GM19463 (cell line): ENCODE results near the gene SEMA5B.

Experiments used
- ATAC-seq: cut with Tn5 transposase; IDR thresholded peaks from one replicate; pipeline ENCODE4 v1.9.1; 2021; ENCODE audit warnings: mild to moderate bottlenecking, moderate library complexity; ENCODE audit not compliant: unreplicated experiment

Gene SEMA5B

DNA sequence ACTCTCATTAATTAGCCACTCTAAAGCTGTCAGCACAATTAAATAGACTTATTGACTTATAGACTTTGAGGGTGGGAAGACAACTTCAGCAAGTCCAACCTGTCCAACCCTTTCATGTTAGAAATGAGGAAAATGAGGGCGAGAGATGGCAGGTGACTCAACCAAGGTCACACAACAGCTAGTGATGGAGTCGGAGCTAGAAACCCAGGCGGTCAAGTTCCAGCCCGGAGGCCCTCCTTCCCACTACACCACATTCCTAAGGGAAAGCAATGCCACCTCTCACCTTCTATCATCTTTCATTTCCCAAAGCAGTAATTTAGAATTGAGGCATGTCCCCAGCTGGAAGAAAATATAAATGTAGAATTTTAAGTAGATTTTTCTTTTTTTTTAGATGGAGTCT is 28.7 kb downstream of the SEMA5B start:
- ATAC-seq: no peak

DNA sequence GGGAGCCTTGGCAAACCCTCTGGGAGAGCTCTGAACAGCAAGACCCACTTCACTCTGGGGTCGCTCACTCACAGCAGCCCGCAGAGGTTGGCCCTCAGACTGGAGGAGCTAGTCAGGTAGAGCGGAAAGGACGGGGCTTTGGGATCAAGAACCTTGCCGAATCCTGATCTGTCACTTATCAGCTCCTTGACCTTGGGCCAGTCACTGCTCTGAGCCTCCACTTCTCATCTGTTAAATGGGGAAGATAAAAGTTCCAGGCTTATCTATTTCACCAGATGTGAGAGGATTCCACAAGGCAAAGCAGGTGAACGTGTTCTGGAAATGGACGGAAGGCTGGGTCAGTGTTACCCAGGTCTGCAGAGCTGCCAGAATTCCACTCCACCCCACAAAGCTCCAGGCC is 29.4 kb downstream of the SEMA5B start:
- no peak for ATAC-seq

GRCh38 chr3:122996038-122996580 is 31.5 kb downstream of the SEMA5B start:
- ATAC-seq: no peak

GRCh38 chr3:122994954-122995353 is 32.6 kb downstream of the SEMA5B start:
- no peak for ATAC-seq

- ATAC-seq: no peak
Measured at GRCh38 chr3:122993124-122993978, 34.2 kb downstream of the SEMA5B start.

DNA sequence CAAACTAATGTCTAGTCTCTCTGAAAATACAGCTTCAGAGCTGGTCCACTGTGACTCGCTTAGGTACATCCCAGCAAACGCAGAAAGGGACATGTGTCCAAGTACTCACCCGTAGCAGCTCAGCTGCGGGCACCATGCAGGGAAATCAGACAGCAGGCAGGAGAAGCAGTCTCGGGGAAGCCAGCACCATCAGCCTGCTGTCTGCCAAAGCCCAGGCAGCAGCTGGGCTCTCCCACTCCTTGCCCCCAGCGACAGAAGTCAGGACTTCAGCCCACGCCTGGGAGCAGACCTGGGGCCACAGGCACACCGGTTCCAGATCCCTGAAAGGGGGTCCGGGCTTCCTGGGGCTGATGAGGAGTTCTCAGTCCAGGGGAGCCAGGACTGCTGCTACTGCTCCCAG is 34.9 kb downstream of the SEMA5B start:
- no peak for ATAC-seq

DNA sequence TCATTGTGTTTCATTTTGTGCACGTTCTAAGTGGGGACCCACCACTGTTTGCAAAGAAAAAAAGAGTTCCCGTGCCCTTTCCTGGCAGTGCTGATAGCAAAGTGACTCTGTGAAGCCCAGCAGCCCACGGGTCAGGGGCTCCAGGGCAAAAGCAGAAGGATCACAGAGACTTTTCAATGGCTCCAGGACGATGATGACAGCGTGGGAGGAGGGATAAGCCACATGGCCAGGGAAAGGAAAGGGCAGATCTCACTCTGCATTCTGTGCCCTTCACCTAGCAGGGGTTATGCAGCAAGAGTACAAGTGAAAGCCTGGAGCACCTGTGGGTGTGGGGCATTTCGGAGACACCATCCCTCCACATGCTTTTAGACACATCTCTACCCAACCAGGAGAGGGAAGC is 35.4 kb downstream of the SEMA5B start:
- no peak for ATAC-seq

DNA sequence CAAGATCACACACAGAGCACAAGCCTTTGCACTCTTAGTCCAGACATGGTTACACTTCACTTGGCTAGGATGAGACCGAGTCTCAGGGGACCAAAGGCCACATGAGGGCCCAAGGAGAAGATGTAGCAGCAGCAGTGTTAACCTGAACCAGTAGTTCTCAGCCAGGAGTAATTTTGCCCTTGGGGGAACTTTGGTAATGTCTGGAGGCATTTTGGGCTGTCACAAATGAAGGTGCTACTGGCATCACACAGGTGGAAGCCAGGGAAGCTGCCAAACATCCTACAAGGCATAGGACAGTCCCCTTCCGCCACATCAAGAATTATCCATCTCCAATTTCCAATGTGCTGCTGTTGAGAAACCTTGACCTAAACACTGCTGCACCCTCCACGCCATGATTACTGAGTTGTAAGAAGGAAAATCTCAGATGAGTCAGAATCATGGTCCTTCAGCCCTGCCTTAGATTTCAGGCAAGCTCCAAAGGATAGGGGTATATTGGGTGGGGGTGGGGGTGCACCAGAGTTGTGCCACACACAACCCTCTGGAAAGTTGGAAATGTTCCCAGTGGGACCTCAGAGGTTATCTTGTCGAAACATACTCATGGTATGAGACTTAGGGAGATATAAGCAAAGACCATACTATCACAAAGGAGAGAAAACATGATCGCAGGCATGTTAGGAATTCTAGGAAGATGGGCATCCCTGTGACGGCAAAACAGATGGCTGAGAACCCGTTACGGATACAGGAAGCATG is 36.2 kb downstream of the SEMA5B start:
- ATAC-seq: no peak

GRCh38 chr3:122989856-122990575 is 37.5 kb downstream of the SEMA5B start:
- no peak for ATAC-seq

- ATAC-seq: no peak
Measured at GRCh38 chr3:122988508-122988907, 39.1 kb downstream of the SEMA5B start.

GRCh38 chr3:122987736-122988319 is 39.7 kb downstream of the SEMA5B start:
- no peak for ATAC-seq

DNA sequence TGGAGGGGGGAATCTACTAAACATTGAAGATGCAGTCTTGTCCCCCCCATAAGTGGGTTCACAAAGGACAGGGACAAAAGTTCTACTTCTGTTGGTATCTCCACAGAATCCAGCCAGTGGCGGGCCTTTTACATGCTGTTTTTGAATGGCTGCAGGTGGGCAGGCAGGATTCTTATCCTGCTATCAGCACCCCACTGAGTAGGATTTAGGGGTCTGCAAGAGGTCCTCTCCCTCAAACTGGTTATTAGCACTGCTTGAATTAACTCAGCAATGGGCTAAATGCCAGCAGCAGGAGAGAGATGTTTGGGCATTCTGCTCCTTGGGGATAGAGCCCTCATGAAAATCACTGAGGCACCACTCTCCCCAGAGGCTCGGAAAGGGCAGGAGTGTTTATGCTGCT is 40.3 kb downstream of the SEMA5B start:
- no peak for ATAC-seq

- ATAC-seq: no peak
Measured at GRCh38 chr3:122986693-122987179, 40.8 kb downstream of the SEMA5B start.

GRCh38 chr3:122985539-122985938 is 42.0 kb downstream of the SEMA5B start:
- ATAC-seq: no peak

GRCh38 chr3:122984650-122985049 is 42.9 kb downstream of the SEMA5B start:
- no peak for ATAC-seq

GRCh38 chr3:122984007-122984406 is 43.6 kb downstream of the SEMA5B start:
- no peak for ATAC-seq

- ATAC-seq: no peak
Measured at GRCh38 chr3:122982216-122983185, 45.1 kb downstream of the SEMA5B start.

- no peak for ATAC-seq
Measured at GRCh38 chr3:122979211-122979610, 48.4 kb downstream of the SEMA5B start.

GRCh38 chr3:122978569-122978968 is 49.0 kb downstream of the SEMA5B start:
- ATAC-seq: no peak
